Type B pancreatic cell (in vitro differentiated cells): ENCODE data around the gene S100A2. TPM values are rescaled to one million over a fixed set of nuclear protein-coding genes. Genes with fewer than 3 reads are reported as not detected.
"Not testable (repeated sequence)": the region's sequence is repeated elsewhere in the genome, so short reads cannot be mapped to it uniquely, and the experiment has no call there.

Experiments used
- DNase-seq: peaks from one replicate; pipeline ENCODE4 v3.0.0; 2021; ENCODE audit warnings: mixed read lengths; ENCODE audit not compliant: unreplicated experiment; ENCODE audit errors: extremely low spot score
- H3K27ac Mint-ChIP-seq: 2 replicates; pipeline ENCODE4 v1.8.0; 2021; ENCODE audit warnings: mild to moderate bottlenecking, mixed read lengths
- H3K27me3 Mint-ChIP-seq: 2 replicates; pipeline ENCODE4 v1.8.0; 2021; ENCODE audit warnings: mixed read lengths
- H3K36me3 Mint-ChIP-seq: 2 replicates; pipeline ENCODE4 v1.8.0; 2021; ENCODE audit warnings: mixed read lengths
- H3K4me1 Mint-ChIP-seq: one replicate; pipeline ENCODE4 v1.8.0; 2021; ENCODE audit warnings: mixed read lengths; ENCODE audit not compliant: unreplicated experiment
- H3K4me3 Mint-ChIP-seq: 2 replicates; pipeline ENCODE4 v1.8.0; 2021; ENCODE audit warnings: mild to moderate bottlenecking, mixed read lengths
- H3K9me3 Mint-ChIP-seq: 2 replicates; pipeline ENCODE4 v1.8.0; 2021; ENCODE audit warnings: mixed read lengths
- CTCF ChIP-seq: fragments of 200-600 bp; sonication (generic); conservative IDR thresholded peaks from 2 replicates; pipeline ENCODE4 v1.5.0; 2021; ENCODE audit warnings: antibody characterized with exemption, mild to moderate bottlenecking
- total RNA-seq: library from RNA; stranded (reverse); gene quantifications from 2 replicates; pipeline ENCODE4 v1.2.1, GENCODE V29; 2021; ENCODE audit warnings: low replicate concordance

Gene S100A2
- total RNA-seq, 1 donor from 2014 or later: 0.75 TPM

GRCh38 chr1:153527023-153527682, 38.5 kb downstream of the S100A2 start:
- Mint-ChIP-seq H3K9me3 (no peaks in the 10 kb centered on the region), H3K27me3 (no peaks in the 10 kb centered on the region), H3K4me1 (peaks cover 20% of the 10 kb centered on the region), H3K27ac (peak overlapping the region; percentile 87), H3K4me3 (no peak overlapping the region), H3K36me3 (no peaks in the 10 kb centered on the region)
- no peak for DNase-seq
- TF ChIP-seq CTCF: no peak

- H3K27ac Mint-ChIP-seq: peak overlapping the region; percentile 87
- no peak for DNase-seq
- no peaks in the 10 kb centered on the region for H3K36me3 Mint-ChIP-seq
- H3K27me3 Mint-ChIP-seq: no peaks in the 10 kb centered on the region
- peaks cover 20% of the 10 kb centered on the region for H3K4me1 Mint-ChIP-seq
- TF ChIP-seq CTCF: no peak
- no peaks in the 10 kb centered on the region for H3K9me3 Mint-ChIP-seq
- no peak overlapping the region for H3K4me3 Mint-ChIP-seq
Observed at GRCh38 chr1:153526132-153526543, 39.5 kb downstream of the S100A2 start.

- no peaks in the 10 kb centered on the region for H3K27me3 Mint-ChIP-seq
- peak overlapping the region; percentile 87 for H3K27ac Mint-ChIP-seq
- H3K9me3 Mint-ChIP-seq: no peaks in the 10 kb centered on the region
- no peak for DNase-seq
- H3K4me1 Mint-ChIP-seq: peaks cover 30% of the 10 kb centered on the region
- no peak overlapping the region for H3K4me3 Mint-ChIP-seq
- H3K36me3 Mint-ChIP-seq: no peaks in the 10 kb centered on the region
- TF ChIP-seq CTCF: no peak
Observed at GRCh38 chr1:153525088-153525728, 40.4 kb downstream of the S100A2 start.

- not testable (repeated sequence) for H3K9me3 Mint-ChIP-seq, H3K27ac Mint-ChIP-seq, H3K36me3 Mint-ChIP-seq, H3K27me3 Mint-ChIP-seq, DNase-seq, H3K4me3 Mint-ChIP-seq
- H3K4me1 Mint-ChIP-seq: peaks cover 39% of the 10 kb centered on the region
Observed at GRCh38 chr1:153522353-153523048, 43.1 kb downstream of the S100A2 start.

- not testable (repeated sequence) for H3K4me3 Mint-ChIP-seq, DNase-seq, H3K27me3 Mint-ChIP-seq, H3K27ac Mint-ChIP-seq, H3K9me3 Mint-ChIP-seq, H3K36me3 Mint-ChIP-seq
- H3K4me1 Mint-ChIP-seq: peaks cover 36% of the 10 kb centered on the region
Observed at GRCh38 chr1:153521808-153522207, 43.8 kb downstream of the S100A2 start.

- H3K4me1 Mint-ChIP-seq: peaks cover 32% of the 10 kb centered on the region
- no peaks in the 10 kb centered on the region for H3K36me3 Mint-ChIP-seq
- DNase-seq: no peak
- no peak overlapping the region for H3K4me3 Mint-ChIP-seq
- no peak for TF ChIP-seq CTCF
- H3K27me3 Mint-ChIP-seq: no peaks in the 10 kb centered on the region
- H3K27ac Mint-ChIP-seq: peak overlapping the region; percentile 90
- H3K9me3 Mint-ChIP-seq: no peaks in the 10 kb centered on the region
Observed at GRCh38 chr1:153520818-153521476, 44.7 kb downstream of the S100A2 start.

- DNase-seq, H3K36me3 Mint-ChIP-seq, H3K27me3 Mint-ChIP-seq, H3K9me3 Mint-ChIP-seq: not testable (repeated sequence)
- Mint-ChIP-seq H3K4me1 (peaks cover 26% of the 10 kb centered on the region), H3K27ac (peak overlapping the region; percentile 90), H3K4me3 (peak overlapping the region; percentile 6)
Observed at GRCh38 chr1:153520137-153520691, 45.4 kb downstream of the S100A2 start.
